VCaP (cell line): ENCODE measurements around the gene SPATA31D4.

Source experiments
- H3K27ac ChIP-seq: fragments of 450-650 bp; 2 replicates; pipeline ENCODE4 v1.5.1; 2017
- TF ChIP-seq, protein P1 (sequence below): fragments of 450-650 bp; conservative IDR thresholded peaks from 2 replicates; pipeline ENCODE4 v1.5.1; 2017; ENCODE audit warnings: mild to moderate bottlenecking, moderate library complexity

Gene SPATA31D4

DNA sequence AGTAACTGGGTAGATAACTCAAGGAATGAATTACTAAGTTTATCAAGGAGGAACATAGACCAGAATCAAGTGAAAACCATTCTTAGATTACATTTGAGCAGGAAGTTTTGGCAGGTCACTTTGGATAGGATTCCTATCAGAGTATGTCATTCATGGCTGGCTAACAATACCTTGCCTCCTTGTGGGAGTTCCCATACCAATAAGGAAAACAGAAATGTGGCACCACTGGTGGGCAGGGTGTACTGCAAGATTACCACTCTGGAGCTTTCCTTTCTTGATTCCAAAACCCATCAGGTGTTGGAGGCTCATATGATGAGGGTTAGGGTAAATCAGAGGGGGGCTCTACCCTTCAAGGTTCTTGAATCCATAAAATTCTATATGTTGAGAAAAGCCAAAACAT, 41.7 kb downstream of the SPATA31D4 start:
- no peak overlapping the region for H3K27ac ChIP-seq
- TF ChIP-seq, protein P1, sequence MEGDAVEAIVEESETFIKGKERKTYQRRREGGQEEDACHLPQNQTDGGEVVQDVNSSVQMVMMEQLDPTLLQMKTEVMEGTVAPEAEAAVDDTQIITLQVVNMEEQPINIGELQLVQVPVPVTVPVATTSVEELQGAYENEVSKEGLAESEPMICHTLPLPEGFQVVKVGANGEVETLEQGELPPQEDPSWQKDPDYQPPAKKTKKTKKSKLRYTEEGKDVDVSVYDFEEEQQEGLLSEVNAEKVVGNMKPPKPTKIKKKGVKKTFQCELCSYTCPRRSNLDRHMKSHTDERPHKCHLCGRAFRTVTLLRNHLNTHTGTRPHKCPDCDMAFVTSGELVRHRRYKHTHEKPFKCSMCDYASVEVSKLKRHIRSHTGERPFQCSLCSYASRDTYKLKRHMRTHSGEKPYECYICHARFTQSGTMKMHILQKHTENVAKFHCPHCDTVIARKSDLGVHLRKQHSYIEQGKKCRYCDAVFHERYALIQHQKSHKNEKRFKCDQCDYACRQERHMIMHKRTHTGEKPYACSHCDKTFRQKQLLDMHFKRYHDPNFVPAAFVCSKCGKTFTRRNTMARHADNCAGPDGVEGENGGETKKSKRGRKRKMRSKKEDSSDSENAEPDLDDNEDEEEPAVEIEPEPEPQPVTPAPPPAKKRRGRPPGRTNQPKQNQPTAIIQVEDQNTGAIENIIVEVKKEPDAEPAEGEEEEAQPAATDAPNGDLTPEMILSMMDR, result no peak

DNA sequence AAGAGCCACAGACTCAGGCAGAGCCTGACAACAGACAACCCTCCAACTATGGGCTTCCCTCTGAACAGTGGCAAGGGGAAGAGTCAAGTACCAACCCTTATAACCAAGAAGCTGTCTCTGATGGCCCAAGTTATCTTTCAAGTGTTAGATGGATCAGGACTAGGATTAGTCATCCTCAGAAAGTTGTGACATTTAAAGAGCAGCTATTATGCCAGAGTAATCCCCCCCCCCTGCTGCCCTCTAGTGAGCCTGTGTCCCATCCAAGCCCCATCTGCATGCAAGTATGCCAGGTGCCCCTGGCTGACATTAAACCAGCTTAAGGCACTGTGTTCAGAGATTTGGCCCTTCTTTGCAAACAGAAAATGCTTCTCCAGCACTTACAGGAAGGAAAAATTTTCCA, 43.5 kb downstream of the SPATA31D4 start:
- TF ChIP-seq, protein P1, result no peak
- H3K27ac ChIP-seq, result no peak overlapping the region

DNA sequence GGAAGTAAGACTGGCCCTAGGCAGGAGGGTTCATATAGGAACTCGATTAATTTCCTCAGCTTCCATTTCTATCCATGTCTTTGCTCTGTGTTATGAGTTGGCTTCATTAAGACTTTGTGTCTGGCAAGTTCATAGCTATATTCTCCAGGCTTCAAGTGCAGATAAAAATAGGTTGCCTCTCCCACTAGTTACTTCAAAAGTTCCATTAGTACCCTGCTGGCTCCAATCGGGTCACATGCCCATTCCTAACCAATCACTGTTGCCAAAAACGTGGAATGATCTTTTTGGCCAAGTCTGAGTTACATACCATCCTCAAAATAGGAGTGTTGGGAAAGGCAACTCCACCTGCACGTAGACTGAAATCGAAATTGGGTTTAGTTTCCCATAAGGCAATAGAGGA, 46.5 kb downstream of the SPATA31D4 start:
- TF ChIP-seq, protein P1, result no peak

DNA sequence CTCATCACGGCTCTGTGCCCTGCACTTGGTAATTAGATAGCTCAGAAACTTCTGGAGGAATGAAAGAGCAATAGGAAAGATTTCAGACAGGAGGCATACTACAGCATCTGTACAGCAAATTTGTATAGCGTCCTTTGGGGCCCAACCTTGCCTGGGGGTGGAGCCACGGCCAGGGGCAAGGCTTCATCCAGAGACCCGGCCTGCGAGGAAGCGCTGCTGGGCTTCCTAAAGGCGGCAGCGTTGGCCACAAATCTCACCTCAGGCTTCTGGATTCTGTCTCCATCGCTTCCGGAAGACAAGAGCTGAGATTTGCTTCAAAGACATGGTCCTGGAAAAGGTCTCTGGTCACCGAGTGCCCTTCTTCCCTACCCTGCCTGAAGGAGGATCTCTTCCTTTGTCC, 48.1 kb downstream of the SPATA31D4 start:
- TF ChIP-seq, protein P1, result no peak
- no peak overlapping the region for H3K27ac ChIP-seq

More for the DNA sequence above, 46.5 kb downstream of the SPATA31D4 start:
- H3K27ac ChIP-seq, result no peak overlapping the region

DNA sequence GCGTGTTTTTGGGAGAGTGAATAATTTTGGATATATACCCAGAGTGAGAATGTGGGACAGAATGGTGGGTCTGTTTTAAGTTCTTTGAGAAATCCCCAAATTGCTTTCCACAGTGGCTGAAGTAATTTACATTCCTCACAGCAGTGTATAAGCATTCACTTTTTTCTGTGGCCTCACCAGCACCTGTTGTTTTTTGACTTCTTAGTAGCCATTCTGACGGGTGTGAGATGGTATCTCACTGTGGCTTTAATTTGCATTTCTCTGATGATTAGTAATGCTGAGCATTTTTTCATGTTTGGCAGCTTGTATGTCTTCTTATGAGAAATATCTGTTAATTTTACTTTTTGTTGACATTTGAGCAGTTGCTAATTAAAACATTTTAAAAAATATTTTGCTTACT, 51.0 kb downstream of the SPATA31D4 start:
- TF ChIP-seq, protein P1, result no peak
- no peak overlapping the region for H3K27ac ChIP-seq

DNA sequence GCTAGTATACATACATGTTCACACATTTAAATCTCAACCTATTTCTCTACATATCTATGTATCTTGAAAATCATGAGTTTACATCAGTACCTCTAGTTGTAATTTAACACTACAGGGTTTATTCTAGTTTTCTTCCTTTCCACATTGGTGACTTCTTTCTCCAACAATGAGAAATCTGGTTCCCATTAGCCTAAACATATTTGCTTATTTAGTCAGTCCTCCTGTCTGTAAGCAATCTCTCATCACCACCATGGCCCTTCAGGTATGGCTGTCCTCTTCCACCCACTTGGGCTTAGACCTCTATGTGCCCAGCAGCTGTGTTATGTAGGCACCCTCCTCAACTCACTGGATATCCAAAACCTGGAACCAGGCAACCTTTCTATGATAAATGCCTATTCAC, 52.3 kb downstream of the SPATA31D4 start:
- TF ChIP-seq, protein P1, result no peak
- H3K27ac ChIP-seq, result no peak overlapping the region

DNA sequence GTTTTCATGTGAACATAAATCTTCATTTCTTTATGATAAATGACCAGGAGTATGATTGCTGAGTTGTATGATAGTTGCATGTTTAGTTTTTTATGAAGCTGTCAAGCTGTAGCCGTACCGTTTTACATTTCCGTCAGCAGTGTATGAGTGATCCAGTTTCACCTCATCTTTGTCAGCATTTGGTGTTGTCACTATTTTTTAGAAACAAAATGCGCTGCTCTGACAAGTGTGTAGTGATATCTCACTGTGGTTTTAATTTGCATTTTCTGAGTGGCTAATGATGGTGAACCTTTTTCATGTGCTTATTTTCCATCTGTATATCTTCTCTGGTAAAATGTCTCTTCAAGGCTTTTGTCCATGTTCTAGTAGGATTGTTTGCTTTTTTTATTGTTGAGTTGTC, 53.7 kb downstream of the SPATA31D4 start:
- TF ChIP-seq, protein P1, result no peak
- no peak overlapping the region for H3K27ac ChIP-seq
